Measurements from ENCODE around the gene FGGY.

Gene FGGY

DNA sequence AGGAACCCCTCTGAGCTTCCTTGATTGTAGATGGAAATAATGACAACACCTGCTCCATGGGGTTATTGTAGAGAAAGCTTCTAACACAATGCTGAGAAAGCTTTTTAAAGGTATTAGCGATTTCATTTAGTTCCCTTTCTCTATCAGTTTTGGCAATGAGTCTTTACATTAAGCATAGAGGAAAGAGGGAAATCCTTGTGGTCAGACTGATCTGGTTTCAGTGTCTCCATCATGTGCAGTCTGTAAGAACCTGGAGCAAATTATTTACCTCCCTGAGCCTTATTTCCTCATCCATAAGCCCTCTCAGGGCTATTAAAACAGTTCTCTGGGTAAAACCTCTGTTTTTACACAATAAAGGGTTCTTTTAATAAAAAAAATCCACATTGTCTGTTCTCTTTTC, 87.5 kb downstream of the FGGY start:
- DNase-seq (ENCODE audit: low read depth in 2 of 2): no peak

DNA sequence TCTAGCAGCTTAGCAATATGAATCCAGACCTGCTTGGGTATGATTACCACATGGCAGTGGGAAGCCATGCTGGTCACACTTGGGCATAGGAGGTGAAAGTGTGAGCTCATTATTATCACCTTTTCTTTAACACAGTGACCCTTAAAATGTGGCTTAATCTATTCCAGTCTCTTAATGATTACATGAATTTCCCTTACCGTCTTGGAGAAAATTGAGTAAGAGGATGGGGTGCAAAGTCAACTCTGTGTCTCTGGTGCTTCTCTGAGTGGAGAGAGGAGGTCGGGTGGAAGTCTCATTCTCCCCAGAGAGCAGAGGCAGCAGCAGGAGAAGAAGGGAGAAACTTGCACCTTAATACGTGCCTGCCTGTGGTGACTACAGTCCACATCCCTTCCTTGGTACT, 91.3 kb downstream of the FGGY start:
- no peak for DNase-seq (ENCODE audit: low read depth in 2 of 2)

DNA sequence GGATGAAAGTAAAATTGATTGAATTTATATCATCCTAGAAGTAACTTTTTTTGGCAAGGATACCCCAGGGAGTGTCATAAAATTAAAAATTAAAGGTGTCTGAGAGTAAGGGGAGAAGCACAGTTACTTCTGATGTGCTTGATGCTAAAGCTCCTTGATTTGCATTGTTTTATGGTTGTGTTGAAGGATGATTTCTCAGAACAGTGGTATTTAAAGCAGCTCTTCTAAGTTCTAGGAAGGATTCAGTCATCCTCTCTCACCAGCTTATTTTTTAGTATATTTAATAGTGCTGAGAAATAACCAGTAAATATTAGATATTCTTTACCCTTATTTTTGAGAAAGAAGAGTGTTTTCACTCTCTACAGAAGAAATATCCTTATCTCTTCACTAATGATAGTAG, 93.0 kb downstream of the FGGY start:
- no peak for DNase-seq (ENCODE audit: low read depth in 2 of 2)

DNA sequence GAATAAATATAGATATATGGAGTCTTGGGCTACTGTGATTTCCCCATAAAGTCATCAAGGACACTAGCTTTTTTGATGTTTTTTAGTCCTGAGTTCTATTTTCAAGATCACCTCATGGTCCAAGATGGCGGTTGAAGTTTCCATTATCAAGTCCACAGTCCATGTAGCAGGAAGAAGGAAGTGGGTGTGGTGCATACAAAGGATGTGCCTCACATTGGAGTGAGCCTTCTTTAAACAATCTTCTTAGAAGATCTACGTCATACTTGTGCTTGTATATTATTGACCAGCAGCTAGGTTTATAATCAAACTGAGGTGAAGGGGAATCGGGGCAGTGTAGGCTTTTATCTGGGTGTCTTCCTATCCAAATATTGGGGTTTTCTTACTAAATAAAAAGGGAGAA, 93.4 kb downstream of the FGGY start:
- DNase-seq (ENCODE audit: low read depth in 2 of 2): no peak

DNA sequence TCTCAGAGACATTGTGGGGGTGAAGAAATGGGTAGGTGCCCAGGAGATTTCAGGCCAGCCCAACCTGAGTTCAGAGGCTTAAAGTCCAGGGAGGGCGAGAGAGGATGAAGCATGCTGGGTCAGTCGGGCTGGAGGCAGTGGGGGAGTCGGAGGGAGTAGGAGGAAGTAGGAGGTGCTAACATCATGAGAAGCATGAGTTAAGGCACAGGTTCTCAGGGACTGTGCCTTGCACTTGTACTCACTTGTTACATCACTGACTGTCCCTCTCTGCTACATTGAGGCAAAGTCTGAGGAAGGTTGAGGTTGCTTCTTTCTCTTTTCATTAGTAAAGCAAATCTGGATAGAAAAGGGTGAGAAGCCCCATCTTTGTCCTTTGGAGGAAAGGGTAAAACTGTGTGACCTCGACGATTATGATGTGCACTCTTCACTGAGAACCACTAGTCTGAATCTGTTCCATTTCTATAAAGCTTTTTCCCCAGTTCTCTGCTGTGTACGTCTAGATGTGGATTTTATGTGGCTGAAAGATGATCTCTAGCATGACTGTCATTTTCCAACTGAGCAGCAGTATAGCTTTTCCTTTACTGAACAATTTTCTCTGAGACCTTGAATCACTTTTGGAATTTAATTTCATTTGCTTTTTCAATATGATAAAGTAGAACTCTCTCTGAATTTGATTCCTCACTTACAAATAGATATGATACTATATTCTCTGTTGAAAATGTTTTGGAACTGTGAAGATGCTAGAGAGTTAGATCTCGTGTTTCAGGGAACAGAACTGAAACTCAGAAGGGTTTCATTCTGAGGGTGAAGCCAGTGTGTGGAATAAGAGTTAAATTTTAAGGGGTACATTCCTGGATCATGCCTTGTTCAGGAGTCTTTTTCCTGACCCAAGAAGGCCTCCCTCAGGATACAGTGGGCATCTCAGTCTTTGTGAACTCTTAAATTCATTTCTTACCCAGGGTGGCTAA, 94.6 kb downstream of the FGGY start:
- DNase-seq (ENCODE audit: low read depth in 2 of 2): no peak

DNA sequence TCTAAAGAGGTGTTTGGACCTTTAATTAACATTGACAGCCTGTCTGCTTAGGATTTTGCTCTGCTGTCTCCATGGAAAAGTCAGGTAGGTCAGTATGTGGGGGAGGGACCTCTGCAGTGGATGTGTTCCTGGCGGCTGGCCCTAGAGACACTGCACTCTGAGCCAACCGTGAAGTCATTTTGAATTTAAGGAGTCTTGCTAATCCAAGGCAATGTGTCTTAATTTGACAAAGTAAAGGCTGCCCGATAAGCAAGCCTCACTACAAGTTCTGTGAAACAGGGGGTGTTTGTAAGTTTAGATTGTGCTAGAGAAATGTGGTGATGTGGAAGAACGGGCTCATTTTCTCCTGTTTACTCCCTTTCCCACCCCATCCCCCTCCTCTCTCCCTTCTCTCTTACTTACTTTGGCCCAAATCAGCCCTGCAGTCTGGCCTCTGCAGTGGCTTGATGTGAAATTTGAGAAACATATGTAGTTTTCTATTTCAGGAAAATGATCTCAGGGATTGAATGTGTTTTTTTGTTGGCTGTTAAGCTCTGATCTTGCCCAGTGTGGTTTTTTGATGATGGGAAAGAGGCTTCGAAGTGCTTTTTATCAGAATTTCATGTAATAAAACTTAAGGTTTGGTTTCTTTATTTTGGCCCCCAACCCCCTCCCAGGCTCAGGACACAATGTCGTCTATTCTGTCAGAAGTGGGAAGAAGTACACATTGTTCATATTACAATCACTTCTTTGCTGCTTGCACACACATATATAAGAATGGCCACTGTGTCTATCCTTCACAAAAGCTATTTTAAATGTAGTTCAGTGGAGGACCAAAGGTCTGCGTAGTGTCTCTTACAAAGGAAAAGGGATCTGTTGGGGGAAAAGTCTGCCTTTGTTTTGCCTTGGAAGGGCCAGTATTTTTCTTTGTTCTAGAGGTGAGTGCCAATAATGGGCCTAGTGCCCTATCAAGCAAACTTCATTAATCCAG, 96.6 kb downstream of the FGGY start:
- DNase-seq (ENCODE audit: low read depth in 2 of 2): no peak

DNA sequence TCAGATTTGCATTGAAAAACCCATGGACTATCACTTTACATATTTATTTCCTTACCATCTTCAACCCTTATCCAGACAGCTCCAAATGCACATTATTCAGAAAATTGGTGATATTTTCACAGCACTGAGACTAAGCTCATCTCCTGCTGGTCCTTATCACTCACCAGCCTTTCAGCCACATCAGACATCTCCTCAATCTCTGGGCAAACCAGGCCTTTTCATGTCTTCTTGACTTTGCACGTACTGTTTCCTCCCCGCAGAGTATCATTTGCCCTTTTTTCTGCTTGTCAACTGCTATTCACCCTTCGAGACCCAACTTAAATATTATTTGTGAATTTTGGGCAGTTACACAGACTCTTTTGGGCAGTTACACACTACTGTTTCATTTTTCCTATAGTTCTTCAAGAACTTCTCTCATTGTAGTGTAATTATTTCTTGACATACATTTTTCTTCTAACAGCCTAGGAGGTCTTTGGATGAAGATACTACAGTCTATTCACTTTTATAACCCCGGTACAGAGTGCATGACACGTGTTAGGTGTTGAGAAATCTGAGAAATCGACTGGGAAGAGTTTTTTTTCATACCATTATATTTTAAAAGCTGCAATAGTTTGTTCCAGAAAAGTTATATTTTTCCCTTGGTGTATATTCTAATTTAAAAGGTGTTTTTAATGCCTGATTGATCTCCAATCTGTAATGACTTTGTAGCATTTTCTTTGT, 98.0 kb downstream of the FGGY start:
- DNase-seq (ENCODE audit: low read depth in 2 of 2): no peak

DNA sequence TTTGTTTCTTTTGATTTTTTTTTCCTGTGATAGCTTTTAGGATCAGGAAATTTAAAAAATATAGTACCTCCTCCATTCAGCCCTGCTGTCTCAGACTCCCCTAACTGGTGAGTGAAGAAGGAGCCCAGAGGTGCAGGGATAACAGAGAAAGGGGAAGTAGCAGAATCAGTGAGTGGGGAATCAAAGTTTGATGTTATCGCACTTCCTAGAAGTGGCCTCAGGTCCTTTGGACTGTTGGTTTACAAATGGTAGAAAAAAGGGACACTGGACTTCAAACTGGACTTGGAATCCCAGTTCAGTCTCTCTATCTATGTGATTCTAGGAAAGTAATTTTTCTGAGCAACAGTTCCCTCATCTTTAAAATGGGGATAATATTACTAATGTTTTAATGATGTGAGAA, 99.5 kb downstream of the FGGY start:
- no peak for DNase-seq (ENCODE audit: low read depth in 2 of 2)

DNA sequence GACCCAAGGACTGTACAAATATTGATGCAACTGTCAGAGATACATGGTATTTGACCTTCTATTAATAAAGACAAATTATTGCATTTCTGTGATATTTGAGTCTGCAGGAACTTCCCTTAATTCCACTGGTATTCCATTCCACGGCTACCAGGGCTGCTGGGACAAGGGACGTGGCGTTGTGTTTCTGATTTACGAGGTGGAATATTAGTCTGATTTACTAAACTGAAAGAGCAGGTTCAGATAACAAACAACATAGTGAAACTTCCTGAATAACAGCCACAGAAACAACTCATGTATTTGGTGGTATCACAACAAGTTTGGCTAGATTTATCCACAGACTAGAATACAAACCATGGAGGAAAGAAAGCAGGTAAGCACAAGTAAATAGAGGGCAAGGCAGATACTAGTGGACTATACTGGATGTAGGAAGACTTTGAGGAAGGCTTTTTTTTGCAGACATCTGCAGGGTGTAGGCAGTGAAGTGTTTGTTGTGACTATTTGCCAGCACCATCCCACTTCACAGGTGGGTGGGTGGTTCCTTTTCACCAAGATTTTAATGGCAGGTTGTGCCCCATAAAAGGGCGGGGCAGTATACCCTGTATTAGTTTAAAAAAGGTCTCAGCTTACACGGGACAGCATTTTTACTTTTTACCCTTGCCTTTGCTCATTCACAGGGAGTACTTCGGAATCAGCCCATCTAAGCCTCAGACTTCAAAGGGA, 100.4 kb downstream of the FGGY start:
- no peak for DNase-seq (ENCODE audit: low read depth in 2 of 2)

DNA sequence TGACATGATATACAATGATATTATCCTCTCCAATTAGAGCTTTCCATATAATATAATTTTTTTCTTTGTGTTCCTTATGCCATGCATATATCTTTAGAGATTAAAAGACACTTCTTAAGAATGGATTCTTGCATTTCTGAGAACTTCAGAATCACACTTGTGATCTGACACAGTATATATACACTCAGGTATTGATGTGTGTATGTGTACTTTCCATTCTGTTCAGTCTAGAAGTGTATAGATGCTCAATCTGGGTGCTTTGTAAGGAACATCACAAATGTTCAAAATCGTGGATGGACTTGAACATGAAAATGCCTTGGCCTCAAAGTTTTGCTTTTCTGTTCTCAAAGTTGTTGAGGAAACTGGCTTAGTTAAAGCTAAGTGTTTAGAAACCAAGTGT, 102.7 kb downstream of the FGGY start:
- DNase-seq (ENCODE audit: low read depth in 2 of 2): no peak

DNA sequence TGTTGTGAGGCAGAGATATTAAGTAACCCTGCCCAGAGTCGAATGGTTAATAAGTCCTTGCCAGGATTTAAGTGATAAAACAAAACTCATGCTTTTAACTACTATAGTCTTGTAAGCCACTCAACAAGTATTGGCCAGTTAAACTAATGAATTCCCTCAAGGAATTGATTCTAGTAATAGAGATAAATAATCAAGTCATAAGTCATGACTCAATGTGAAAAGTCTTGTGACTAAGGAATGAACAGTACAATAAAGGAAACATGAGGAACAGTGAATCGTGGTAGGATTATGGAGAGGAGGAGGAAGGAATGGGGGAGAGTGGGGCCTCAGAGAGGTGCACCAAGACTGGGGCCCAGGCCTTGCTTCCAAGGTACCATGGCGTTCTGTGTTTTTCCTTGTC, 104.7 kb downstream of the FGGY start:
- no peak for DNase-seq (ENCODE audit: low read depth in 2 of 2)

DNA sequence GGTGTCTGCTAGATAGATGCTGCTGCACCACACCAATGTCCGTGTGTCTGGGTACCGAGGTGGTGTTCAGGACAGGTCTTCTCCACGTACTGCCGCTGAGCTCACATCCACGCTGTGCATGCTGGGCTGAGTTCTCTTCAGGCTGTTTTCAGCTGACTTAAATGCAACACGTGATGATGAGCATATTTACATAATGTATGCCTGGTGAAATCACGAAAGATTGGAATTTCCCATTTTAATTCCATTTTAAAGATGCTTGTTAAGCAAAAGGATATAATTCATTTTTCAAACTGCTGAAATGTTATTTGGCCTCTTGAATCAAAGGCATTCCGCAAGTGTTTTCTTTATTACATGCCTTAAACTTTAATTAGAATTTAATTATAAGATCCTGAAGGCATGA, 107.9 kb downstream of the FGGY start:
- DNase-seq (ENCODE audit: low read depth in 2 of 2): no peak

DNA sequence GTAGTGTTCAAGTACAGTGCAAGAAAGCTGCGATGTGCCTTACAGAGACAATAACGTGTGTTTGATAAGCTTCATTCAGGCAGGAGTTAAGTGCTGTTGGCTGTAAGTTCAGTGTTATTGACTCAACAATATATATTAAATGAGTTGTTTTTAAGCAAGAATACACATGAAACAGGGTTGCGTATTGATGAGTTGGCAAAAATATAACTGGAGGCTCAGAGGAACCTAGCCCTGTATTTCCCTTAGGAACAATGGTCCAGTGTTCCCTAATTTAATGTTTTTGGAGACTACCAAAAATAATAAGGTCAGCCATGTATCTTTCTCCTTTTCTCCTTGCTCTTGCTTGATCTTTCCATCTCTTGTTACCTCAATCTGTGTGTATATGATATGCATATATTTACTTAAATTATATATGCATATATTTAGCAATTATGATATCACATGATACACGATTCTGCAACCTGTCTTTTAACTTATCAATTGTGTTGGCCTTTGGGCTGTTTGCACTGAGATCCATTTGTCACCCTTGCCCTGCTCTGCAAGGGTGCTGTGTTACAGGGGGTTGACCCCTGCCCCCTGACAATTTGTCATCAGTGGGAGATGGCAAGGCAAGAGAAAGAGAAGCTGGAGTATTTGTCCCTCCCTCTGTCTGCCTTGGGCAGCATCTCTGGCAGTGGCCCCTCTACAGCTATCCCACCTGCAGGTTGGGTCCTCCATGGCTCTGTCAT, 109.7 kb downstream of the FGGY start:
- DNase-seq (ENCODE audit: low read depth in 2 of 2): no peak

DNA sequence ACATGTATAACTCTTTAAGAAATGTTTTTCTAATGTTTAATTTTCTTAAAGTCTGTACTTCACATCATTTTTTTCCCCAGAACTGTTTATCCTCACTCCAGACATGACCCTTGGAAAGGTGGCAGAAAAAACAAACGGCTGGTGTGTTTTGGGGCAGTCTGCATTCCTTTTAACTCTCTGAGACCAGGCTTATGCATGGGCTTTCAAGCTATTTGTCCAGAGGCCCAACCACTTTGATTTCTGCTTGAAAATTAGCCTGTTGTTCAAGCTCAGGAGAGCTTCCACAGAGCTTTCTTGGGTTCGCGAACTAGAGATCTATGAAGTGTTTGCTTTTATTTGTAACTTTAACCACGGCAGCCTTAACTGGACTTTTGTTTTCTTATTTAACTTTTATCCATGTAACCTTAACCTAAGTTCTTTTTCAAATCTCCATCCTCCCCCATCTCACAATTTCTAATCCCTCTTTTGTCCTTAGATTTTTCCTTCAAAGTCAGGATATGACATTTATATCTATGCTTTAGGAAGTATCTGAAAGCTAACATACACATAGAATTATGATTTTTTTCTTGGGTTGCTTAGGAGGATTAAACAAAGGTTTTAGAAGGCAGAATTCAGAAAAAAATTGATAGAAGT, 111.8 kb downstream of the FGGY start:
- DNase-seq (ENCODE audit: low read depth in 2 of 2): no peak

DNA sequence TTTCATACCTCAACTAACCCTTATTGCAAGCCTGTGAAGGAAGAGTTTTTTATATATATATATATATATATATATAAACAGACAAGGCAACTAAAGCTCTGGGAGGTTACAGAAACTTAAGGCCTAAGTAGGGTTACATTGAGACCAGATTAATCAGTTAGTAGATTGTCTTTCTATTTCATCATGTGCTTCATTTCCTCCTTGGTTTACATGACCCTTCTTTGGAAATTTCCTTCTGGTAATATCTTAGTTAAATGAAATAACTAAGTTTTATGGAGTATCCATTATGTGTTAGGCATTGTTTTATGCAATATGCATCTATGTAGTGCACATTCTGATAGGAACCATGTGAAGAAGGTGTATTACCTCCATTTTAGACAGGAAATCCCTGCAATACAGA, 112.7 kb downstream of the FGGY start:
- no peak for DNase-seq (ENCODE audit: low read depth in 2 of 2)

DNA sequence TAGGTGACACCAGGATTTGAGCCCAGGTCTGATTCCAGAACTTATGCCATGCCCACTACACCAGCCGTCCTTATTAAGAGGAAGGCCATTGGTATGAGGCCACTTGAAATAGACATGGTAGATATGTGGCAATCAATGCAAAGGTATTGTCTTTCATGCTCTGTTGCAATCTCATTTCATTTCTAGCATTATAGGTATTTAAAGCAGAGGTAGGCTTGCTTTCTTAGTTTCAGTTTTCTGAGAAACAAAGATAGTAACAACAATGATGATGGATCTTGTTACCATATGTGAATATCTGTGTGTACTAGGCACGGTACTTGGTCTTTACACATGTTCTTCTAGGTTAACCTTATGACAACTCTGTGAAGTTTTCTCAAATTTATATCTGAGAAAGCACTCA, 113.1 kb downstream of the FGGY start:
- no peak for DNase-seq (ENCODE audit: low read depth in 2 of 2)

DNA sequence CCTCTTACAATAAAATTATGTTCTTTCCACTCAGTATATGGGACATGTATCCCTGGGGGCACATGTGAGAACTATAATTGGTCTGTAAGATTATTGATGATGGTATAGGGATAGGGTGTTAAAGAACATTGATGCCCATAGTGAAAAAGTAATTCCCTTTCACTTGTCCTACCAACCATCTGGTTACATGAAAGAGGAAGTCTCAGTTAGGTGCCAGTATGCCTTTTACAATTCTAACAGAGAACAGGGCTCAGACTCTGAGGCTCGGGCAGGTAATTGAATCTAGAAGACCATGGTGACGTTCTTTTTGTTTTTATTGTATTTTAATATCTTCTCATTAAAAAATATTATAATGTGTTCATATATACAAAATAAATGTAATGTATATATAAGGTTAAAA, 113.6 kb downstream of the FGGY start:
- DNase-seq (ENCODE audit: low read depth in 2 of 2): no peak

DNA sequence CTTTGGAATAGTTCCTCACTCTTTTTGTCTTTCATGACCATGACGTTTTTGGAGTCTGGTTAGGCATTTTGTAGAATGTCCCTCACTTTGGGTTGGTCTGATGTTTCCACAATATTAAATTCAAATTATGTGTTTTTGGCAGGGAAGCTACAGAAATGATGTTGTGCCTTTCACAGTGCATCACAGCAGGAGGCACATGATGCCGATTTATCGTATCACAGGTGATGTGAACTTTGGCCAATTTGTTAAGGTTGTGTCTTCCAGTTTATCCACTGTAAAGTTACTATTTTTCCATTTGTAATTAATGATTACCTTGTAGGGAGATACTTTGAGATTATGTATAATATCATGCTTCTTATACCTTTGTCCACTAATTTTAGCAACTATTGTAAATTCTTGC, 114.3 kb downstream of the FGGY start:
- DNase-seq (ENCODE audit: low read depth in 2 of 2): no peak

DNA sequence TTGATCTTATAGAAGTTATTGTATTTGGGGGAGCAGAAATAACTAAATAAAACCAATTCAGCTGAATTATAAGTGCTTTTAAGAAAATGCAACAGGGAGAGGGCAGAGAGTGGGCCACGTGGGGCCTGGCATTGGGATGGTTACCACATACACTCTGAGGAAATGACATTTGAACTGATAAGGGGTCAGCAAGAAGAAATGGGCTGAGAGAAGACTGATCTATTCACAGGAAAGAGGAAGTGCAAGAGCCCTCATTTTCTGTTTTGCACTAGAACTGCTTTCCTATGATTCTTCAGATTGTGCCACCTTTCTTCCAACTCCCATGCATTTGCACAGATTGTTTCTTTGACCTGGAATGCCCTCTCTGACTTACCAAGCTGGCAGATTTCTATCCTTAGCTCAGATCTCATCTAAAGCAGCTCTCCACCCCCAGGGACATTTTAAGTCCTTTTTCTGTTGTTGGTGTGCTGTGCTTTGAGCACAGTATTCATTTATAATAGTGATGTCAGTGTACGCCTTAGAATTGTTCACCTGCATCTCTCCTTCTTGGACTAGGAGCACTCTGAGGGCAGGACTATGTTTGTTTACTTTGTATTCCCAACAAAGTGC, 115.9 kb downstream of the FGGY start:
- no peak for DNase-seq (ENCODE audit: low read depth in 2 of 2)

DNA sequence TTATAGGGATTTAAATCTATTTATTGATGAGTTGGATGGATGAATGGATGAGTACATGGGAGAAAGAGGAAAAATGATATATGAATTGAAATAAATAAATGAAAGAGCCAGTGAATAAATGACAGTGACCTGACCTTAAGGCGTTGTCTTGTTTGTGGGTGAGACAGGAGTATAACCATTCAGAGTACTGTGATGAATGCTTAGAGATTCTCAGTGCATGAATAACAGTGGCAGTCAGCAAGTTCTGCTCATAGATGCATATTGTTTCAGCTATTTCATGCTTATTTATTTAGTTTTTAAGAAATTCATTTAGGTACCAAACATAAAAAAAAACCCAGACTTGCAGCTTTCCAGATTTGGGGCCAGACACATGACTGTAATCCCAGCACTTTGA, 116.4 kb downstream of the FGGY start:
- DNase-seq (ENCODE audit: low read depth in 2 of 2): no peak

All from stimulated activated CD4-positive, alpha-beta T cell treated with anti-CD3 and anti-CD28 coated beads, Interleukin-1b, Interleukin-23, amount 100 ng/mL, for 4 hours (primary cell).